ENCODE results near the gene SPTBN2. TPM values are rescaled to one million over a fixed set of nuclear protein-coding genes. Genes with fewer than 3 reads are reported as not detected.

The SPTBN2 gene
- total RNA-seq, 2 experiments from 2014 or later: 1.4 to 1.8 TPM

DNA sequence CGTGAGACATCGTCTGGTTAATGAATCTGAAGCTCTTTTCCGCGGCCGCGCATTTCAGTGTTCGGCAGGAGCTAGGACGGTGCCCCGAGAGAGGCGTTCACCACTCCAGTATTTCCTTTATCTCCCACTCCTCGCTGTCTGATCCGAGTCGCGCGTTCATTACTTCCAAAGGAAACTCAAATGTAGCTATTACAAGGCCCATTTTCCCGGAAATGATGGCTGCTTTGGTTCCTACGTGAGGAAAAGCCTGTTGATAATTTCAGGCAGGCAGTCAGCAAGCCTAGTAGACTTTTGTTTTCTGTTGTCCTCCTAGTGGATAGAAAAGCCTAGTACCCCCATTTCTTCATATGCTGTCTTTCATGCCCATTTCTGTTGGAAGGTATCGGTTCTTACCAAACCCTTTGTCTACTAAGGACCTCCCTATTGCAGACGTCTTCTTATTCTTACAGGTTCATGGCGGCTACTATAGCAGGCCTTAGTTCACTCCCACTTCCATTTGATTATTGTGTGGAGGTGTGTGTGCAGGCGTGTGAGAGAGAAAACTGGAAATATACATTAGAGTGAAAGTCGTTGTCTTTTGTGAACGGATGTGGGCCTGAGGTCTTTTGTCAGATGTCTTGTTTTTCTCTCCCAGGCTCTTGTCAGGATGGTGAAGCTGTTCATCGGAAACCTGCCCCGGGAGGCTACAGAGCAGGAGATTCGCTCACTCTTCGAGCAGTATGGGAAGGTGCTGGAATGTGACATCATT, 89.8 kb downstream of the SPTBN2 start:
- peaks cover 63% of the 10 kb centered on the region for H3K4me1 Mint-ChIP-seq (ENCODE audit: low read depth)
- peaks cover 77% of the 10 kb centered on the region for H3K36me3 Mint-ChIP-seq (ENCODE audit: low read depth)
- intact Hi-C loops (cut with micrococcal nuclease): loop anchor here (2.0 to 5.0 kb wide), 2 partner anchors 20 to 38 kb away; partner anchors contain the start of gene RBM4B
- peak overlapping the region; percentile 83 for H3K4me3 Mint-ChIP-seq
- H3K27me3 Mint-ChIP-seq: no peaks in the 10 kb centered on the region
- TF ChIP-seq, protein P1, sequence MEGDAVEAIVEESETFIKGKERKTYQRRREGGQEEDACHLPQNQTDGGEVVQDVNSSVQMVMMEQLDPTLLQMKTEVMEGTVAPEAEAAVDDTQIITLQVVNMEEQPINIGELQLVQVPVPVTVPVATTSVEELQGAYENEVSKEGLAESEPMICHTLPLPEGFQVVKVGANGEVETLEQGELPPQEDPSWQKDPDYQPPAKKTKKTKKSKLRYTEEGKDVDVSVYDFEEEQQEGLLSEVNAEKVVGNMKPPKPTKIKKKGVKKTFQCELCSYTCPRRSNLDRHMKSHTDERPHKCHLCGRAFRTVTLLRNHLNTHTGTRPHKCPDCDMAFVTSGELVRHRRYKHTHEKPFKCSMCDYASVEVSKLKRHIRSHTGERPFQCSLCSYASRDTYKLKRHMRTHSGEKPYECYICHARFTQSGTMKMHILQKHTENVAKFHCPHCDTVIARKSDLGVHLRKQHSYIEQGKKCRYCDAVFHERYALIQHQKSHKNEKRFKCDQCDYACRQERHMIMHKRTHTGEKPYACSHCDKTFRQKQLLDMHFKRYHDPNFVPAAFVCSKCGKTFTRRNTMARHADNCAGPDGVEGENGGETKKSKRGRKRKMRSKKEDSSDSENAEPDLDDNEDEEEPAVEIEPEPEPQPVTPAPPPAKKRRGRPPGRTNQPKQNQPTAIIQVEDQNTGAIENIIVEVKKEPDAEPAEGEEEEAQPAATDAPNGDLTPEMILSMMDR (IDR thresholded peaks at IDR 0.05): peak; percentile 15
- peaks cover 2% of the 10 kb centered on the region for H3K9me3 Mint-ChIP-seq
- ATAC-seq (no peak), DNase-seq (peak; percentile 37)
- ChIA-PET POLR2A (interaction anchor here (0.8 to 27.4 kb wide), 12 partner anchors 9 to 109 kb away, joined by 3 to 558 read pairs (median 8); partner anchors contain the start of genes ACTN3, RBM14, RBM4B and ZDHHC24), CTCF (interaction anchor here (0.6 to 4.3 kb wide), 9 partner anchors 9 to 49 kb away, joined by 3 to 29 read pairs (median 4); partner anchors contain the start of genes CCDC87, CCS, RBM14 and RBM4B)
- peak overlapping the region; percentile 98 for H3K27ac Mint-ChIP-seq

DNA sequence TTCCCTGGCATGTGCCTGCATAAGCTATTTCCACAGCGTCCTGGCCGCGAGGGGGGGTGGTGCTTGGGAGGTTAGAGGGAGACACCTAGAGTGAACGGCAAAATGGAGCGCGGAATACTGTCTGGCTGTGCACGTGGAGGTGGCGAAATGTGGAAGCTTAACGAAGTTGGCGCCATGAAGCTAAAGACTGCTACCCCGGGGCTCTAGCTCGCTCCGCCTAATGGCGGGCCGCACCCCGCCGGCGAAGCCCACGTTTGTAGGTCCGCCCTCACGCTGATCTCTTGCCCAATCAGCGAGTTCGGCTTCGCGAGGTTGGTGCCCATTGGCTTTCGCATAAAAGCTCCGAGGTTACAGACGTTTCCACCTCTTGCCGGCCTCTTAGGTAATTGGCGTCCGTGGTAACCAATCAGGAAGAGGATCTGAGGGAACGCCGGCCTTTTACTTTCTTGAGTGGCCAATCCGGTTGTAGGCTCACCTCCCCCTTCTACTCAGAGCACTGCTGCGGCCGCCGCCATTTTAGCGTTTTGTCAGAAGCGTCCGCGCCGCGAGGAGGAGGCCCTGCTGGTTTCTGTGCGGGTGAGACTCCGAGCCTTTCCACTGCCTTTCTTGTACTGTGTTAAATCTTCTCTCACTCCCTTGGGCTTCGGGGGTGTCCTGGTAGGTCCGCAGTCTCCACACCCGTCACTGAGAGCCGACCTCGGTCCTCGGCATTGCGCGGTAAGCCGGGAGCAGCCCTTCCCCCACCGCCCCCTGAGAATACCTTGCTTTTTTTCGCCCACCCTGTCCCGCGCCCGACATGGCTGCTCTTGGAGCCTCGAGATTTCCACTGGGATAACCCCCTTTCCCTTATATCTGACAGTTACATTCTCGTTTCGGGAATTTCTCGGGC, 90.6 kb downstream of the SPTBN2 start, which contains the start of gene RBM4:
TSS of gene RBM4 (plus strand) at position 527 of the 889 bp plus-strand sequence. CDS start 1,009 bp downstream, outside the sequence.
- POLR2A ChIA-PET: interaction anchor here (0.6 to 27.4 kb wide), 17 partner anchors 10 to 575 kb away, joined by 3 to 558 read pairs (median 7); partner anchors contain the start of genes ACTN3, RBM14, RBM4B and ZDHHC24
- H3K36me3 Mint-ChIP-seq (ENCODE audit: low read depth): peaks cover 72% of the 10 kb centered on the region

DNA sequence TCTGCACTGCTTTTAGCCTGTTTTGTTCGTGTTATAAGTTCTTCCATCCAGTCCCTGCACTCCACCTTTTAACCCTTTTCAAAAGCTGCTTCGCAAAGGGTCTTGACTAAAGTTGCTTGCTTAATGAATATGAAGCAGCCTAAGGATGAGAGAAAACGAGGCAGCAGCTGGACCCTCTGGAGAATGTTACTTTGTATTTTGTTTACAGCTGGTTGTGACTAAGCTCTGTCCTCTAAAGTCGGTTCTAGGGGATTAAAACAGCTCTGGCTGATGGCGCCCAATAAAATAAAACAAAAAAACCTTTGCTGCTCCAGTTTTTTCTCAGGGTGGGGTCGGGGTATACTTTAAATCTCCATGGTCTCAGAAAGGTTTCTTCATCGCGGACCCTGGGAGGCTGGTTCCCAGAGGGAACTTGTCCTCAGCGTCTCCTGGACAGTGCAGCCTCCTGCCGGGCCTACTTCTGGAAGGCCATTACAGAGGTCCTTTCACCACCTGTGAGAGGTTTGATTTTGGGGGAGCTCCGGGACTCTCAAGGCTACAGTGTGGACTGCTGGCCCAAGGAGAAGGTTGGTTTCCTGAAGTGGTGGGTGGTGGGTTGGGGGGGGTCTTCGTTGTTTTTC, 91.3 kb downstream of the SPTBN2 start:
- ChIA-PET CTCF (interaction anchor here (0.7 to 4.3 kb wide), 15 partner anchors 8 to 220 kb away, joined by 3 to 29 read pairs (median 4); partner anchors contain the start of genes CCDC87, CCS, MRPL11 and RBM14), POLR2A (interaction anchor here (0.6 to 27.4 kb wide), 16 partner anchors 10 to 576 kb away, joined by 3 to 558 read pairs (median 8); partner anchors contain the start of genes ACTN3, RBM14, RBM4B and ZDHHC24)
- Mint-ChIP-seq H3K36me3 (ENCODE audit: low read depth) (peaks cover 70% of the 10 kb centered on the region), H3K4me1 (ENCODE audit: low read depth) (peaks cover 48% of the 10 kb centered on the region), H3K27me3 (no peaks in the 10 kb centered on the region), H3K4me3 (peak overlapping the region; percentile 83), H3K27ac (peak overlapping the region; percentile 90), H3K9me3 (peaks cover 2% of the 10 kb centered on the region)
- intact Hi-C loops (cut with micrococcal nuclease): loop anchor here (2.0 to 5.0 kb wide), 2 partner anchors 19 to 40 kb away; partner anchors contain the start of gene RBM4B
- ATAC-seq (no peak), DNase-seq (no peak)
- TF ChIP-seq, protein P1 (IDR thresholded peaks at IDR 0.05): no peak

More for the DNA sequence above, 90.6 kb downstream of the SPTBN2 start, which contains the start of gene RBM4:
- ATAC-seq (peak; percentile 95), DNase-seq (peak; percentile 99)
- TF ChIP-seq, protein P1 (IDR thresholded peaks at IDR 0.05): no peak
- Mint-ChIP-seq H3K27me3 (no peaks in the 10 kb centered on the region), H3K4me3 (peak within 1 kb of the TSS; percentile 83), H3K4me1 (ENCODE audit: low read depth) (peaks cover 56% of the 10 kb centered on the region), H3K9me3 (peaks cover 2% of the 10 kb centered on the region), H3K27ac (peak within 1 kb of the TSS; percentile 98)
- CTCF ChIA-PET: interaction anchor here (0.6 to 4.3 kb wide), 15 partner anchors 10 to 220 kb away, joined by 3 to 29 read pairs (median 4); partner anchors contain the start of genes CCDC87, CCS, MRPL11 and RBM14
- intact Hi-C loops (cut with micrococcal nuclease): loop anchor here (2.0 to 5.0 kb wide), 2 partner anchors 20 to 39 kb away; partner anchors contain the start of gene RBM4B

DNA sequence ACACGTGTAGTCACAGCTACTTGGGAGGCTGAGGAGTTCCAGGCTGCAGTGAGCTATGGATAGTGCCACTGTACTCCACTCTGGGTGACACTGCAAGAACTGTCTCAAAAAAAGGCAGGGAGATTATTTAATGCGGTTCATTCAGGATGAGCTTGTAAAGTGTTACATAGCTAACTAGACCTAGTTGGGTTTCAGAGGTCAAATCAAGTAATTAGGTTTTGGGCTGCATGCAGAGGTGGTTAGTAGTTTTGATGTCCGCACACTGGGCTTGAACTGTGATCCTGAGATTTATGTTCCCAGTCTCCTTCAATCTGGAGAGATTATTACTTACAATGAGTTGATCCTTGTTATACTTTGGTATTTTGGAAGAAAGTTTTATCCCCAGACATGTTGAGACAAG, 92.6 kb downstream of the SPTBN2 start:
- H3K36me3 Mint-ChIP-seq (ENCODE audit: low read depth): peaks cover 66% of the 10 kb centered on the region

More for the DNA sequence above, 92.6 kb downstream of the SPTBN2 start:
- Mint-ChIP-seq H3K9me3 (peaks cover 2% of the 10 kb centered on the region), H3K27me3 (no peaks in the 10 kb centered on the region), H3K27ac (peak overlapping the region; percentile 90), H3K4me3 (peak overlapping the region; percentile 7), H3K4me1 (ENCODE audit: low read depth) (peaks cover 43% of the 10 kb centered on the region)
- CTCF ChIA-PET: interaction anchor here (1.0 to 4.3 kb wide), 2 partner anchors 9 to 41 kb away, joined by 3 to 29 read pairs; partner anchors contain the start of gene RBM4B
- TF ChIP-seq, protein P1 (IDR thresholded peaks at IDR 0.05): no peak
- DNase-seq (no peak), ATAC-seq (no peak)
- intact Hi-C loops (cut with micrococcal nuclease): loop anchor here (5.0 kb wide), 1 partner anchor 41 kb away; the partner anchor contains the start of gene RBM4B
- POLR2A ChIA-PET: interaction anchor here (3.1 to 27.4 kb wide), 3 partner anchors 12 to 91 kb away, joined by 14 to 558 read pairs (median 63); partner anchors contain the start of genes ACTN3, RBM14 and ZDHHC24
